ENCODE measurements around the gene TCEA2.

- TF ChIP-seq EZH2phosphoT487 (IDR thresholded peaks at IDR 0.05) (no peak), CTCF (IDR thresholded peaks at IDR 0.05) (no peak)
Observed at GRCh38 chr20:64032706-64033624, 30.0 kb upstream of the TCEA2 start.

Measured in neural progenitor cell (in vitro differentiated cells).